Memory B cell (primary cell): ENCODE results near the gene DMRT3.

Experiments
- ATAC-seq: fragments of 150-1000 bp; cut with Tn5 transposase; 2 replicates; pipeline ENCODE4 v1.10.0; 2021; ENCODE audit warnings: low read depth, mild to moderate bottlenecking, moderate library complexity
- DNase-seq, 2 donors: peaks; one replicate each; pipeline ENCODE4 v3.0.0; 2022; ENCODE audit warnings: low spot score in 2 of 2
- H3K27ac Mint-ChIP-seq: one replicate; pipeline ENCODE4 v1.8.0; 2022; ENCODE audit warnings: mild to moderate bottlenecking, moderate library complexity, mixed read lengths
- H3K27me3 Mint-ChIP-seq: one replicate; pipeline ENCODE4 v1.8.0; 2022; ENCODE audit warnings: mixed read lengths
- H3K36me3 Mint-ChIP-seq: one replicate; pipeline ENCODE4 v1.8.0; 2022; ENCODE audit warnings: mild to moderate bottlenecking, mixed read lengths
- H3K4me1 Mint-ChIP-seq: one replicate; pipeline ENCODE4 v1.8.0; 2022; ENCODE audit warnings: mixed read lengths
- H3K4me3 Mint-ChIP-seq: one replicate; pipeline ENCODE4 v1.8.0; 2022; ENCODE audit warnings: mild to moderate bottlenecking, moderate library complexity, mixed read lengths
- H3K9me3 Mint-ChIP-seq: one replicate; pipeline ENCODE4 v1.8.0; 2022; ENCODE audit warnings: mixed read lengths

Gene DMRT3

DNA sequence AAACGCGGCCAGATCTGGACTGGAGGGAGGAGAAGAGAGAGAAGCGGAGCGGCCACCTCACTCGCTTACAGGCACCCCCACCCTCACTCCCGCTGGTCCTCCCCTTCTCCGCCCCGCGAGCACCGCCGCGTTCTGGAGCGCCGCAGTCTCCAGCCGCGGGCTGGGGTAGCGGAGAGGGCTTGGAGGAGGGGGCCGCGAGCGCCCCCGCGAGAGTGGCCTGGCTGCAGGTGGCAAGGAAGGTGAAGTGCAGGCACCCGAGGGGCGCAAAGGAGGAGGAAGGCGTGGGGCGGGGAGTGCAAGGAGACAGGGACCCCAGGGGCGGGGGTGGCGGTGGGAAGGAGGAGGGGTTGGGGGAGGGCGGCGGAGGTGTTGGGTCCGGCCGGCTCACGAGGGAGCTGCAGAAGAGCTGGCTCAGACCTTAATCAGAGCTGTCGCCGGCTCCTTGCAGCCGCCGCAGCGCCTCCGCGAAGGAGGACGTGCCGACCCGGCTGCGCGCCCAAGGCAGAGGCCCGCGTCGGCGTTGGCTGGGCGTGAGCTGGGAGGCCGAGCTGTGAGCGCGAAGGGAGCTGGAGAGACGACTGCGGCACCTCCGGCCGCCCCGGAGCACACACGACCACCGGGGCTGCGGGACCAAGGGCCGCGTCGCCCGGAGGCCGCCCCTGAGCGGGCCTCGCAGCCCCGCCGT, at the start of gene DMRT3:
TSS of gene DMRT3 (plus strand) at position 398 of the 685 bp plus-strand sequence. CDS start 347 bp downstream, outside the sequence.
- Mint-ChIP-seq H3K4me1 (no peaks in the 10 kb centered on the region), H3K9me3 (no peaks in the 10 kb centered on the region), H3K4me3 (peak within 1 kb of the TSS; percentile 41), H3K27ac (peak within 1 kb of the TSS; percentile 38), H3K27me3 (peaks cover 33% of the 10 kb centered on the region), H3K36me3 (no peaks in the 10 kb centered on the region)
- DNase-seq = no peak
- ATAC-seq = no peak

DNA sequence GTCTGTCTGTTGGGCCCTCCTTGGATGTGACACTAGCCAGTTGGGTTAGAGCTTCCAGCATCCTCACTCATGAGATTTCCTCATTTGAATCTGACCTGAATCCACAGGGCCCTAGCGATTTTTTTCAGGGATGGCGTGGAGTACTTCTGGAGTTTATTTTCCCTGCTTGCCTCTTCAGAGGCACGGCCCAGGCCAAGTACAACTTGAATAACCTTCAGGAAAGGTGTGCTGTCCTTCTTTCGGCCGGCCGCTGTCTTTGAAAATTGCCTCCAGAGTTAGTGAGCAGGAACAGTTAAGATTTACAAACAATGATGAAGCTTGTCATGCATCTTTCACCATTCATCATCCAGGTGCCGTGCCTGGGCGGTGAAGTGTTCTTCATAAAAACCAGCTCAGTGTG, 49.5 kb upstream of the DMRT3 start:
- Mint-ChIP-seq H3K9me3 (no peaks in the 10 kb centered on the region), H3K4me1 (no peaks in the 10 kb centered on the region)
- no peak for ATAC-seq

DNA sequence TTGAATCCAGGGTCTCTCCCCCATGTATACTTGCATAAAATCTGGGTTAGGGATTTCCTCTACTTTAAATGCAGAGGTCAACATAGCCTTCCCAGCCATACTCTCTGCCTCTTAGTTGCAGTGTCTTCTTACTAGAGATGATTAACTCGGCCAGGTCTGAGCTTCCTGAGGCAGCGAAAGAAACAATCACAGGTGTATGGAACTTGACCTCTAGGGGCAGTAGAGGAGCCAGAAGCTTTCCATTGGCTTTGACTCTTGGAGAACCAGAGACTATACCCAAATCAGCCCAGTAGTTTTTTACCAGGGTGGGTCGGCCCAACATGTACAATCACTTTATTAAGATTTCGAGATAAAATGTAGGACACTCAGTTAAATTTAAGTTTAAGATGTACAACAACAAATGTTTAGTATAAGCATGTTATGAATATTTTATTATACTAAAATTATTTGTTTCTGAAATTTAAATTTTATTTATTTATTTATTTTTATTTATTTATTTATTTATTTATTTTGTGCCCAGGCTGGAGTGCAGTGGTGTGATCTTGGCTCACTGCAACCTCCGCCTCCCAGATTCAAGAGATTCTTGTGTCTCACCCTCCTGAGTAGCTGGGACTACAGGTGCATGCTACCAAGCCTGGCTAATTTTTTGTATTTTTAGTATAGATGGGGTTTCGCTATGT, 48.0 kb upstream of the DMRT3 start:
- peaks cover 4% of the 10 kb centered on the region for H3K27me3 Mint-ChIP-seq
- H3K36me3 Mint-ChIP-seq = no peaks in the 10 kb centered on the region
- H3K9me3 Mint-ChIP-seq = no peaks in the 10 kb centered on the region
- no peak overlapping the region for H3K4me3 Mint-ChIP-seq
- no peaks in the 10 kb centered on the region for H3K4me1 Mint-ChIP-seq
- ATAC-seq = no peak
- no peak overlapping the region for H3K27ac Mint-ChIP-seq
- DNase-seq = no peak

More for the DNA sequence above, 49.5 kb upstream of the DMRT3 start:
- Mint-ChIP-seq H3K36me3 (no peaks in the 10 kb centered on the region), H3K4me3 (no peak overlapping the region), H3K27ac (no peak overlapping the region), H3K27me3 (peaks cover 6% of the 10 kb centered on the region)
- no peak for DNase-seq

DNA sequence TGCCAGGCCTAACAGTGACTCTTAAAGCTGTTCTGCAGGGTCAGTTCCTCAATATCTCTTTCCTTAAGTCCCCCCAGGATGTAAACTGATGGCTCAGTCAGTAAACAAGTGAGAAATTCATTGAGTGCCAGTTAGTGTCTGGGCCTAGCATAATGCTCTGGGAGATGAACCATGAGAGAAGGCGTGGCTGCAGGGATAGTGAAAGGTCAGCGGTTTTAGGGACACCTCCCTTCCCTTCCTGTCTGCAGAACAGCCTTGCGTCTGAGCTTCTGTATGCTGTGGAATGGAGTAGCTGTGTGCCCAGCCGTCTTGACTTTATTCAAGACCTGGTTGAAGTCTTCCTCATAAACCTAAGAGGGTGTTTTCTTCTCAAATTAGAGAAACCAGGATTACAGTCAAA, 46.7 kb upstream of the DMRT3 start:
- Mint-ChIP-seq H3K9me3 (no peaks in the 10 kb centered on the region), H3K4me1 (no peaks in the 10 kb centered on the region), H3K27ac (no peak overlapping the region), H3K4me3 (no peak overlapping the region), H3K36me3 (no peaks in the 10 kb centered on the region), H3K27me3 (peaks cover 5% of the 10 kb centered on the region)
- DNase-seq (no peak), ATAC-seq (no peak)

DNA sequence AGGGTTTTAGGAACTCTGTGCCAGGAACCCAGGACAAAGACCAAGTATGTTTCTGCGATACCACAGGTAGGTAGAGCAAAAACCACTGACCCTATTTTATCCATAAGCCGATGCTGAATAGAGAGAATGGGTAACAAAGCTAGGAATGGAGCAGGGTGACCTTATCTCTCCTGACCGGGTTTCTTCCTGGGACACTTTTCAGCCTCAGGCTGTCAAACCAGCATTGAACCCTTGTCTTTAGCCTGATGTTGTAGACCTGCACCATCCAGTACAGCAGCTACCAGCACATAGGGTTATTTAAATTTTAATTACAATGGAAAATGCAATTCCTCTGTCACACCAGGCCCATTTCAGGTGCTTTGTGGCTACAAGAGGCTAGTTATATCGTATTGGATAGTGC, 43.1 kb upstream of the DMRT3 start:
- peaks cover 2% of the 10 kb centered on the region for H3K36me3 Mint-ChIP-seq
- H3K9me3 Mint-ChIP-seq = peaks cover 7% of the 10 kb centered on the region
- H3K4me1 Mint-ChIP-seq = no peaks in the 10 kb centered on the region
- no peak for ATAC-seq
- peaks cover 11% of the 10 kb centered on the region for H3K27me3 Mint-ChIP-seq
- DNase-seq = no peak
- H3K27ac Mint-ChIP-seq = no peak overlapping the region
- H3K4me3 Mint-ChIP-seq = no peak overlapping the region

GRCh38 chr9:935348-935965, 41.0 kb upstream of the DMRT3 start:
- peaks cover 2% of the 10 kb centered on the region for H3K36me3 Mint-ChIP-seq
- H3K27ac Mint-ChIP-seq = no peak overlapping the region
- no peaks in the 10 kb centered on the region for H3K4me1 Mint-ChIP-seq

DNA sequence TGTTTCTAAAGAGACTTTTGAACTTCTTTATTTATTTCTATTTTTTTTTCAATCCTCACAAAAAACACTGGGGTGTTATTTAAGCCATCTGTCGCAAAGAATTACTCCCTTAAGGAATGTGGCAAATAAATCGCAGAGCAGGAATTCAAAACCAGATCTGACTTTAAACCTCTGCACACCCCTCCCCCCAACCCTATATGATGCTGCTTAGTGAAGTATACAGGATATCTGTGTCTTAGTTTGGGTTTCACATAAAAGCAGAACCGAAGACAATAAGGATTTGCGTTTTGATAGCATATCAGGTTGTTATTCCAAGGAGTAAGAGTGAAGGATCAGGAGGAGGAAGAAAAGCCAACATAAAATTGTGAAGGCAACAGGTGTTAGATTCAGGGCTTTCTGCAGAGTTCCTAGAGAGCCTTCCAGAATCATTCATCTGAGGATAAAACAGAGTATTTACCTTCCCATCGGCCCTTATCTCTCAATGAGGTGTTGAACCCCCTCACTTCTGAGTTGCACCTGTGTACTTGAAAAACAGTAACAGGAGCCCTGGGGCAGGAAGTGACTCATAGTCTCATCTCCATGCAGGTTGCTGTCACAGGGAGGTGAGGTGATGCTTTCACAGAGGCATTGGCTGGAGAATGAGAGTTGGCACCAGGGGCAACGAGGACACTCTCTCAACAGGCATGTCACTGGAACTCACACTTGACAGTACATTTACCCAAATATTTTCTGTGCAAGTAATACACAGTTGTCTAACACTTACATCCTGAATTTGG, 33.5 kb upstream of the DMRT3 start:
- DNase-seq = no peak
- no peaks in the 10 kb centered on the region for H3K4me1 Mint-ChIP-seq
- H3K27ac Mint-ChIP-seq = no peak overlapping the region
- H3K9me3 Mint-ChIP-seq = peaks cover 6% of the 10 kb centered on the region
- no peak overlapping the region for H3K4me3 Mint-ChIP-seq
- no peaks in the 10 kb centered on the region for H3K36me3 Mint-ChIP-seq
- peaks cover 10% of the 10 kb centered on the region for H3K27me3 Mint-ChIP-seq
- ATAC-seq = no peak

More at GRCh38 chr9:935348-935965, 41.0 kb upstream of the DMRT3 start:
- Mint-ChIP-seq H3K4me3 (no peak overlapping the region), H3K27me3 (peaks cover 16% of the 10 kb centered on the region), H3K9me3 (peaks cover 12% of the 10 kb centered on the region)
- no peak for ATAC-seq
- DNase-seq = no peak

DNA sequence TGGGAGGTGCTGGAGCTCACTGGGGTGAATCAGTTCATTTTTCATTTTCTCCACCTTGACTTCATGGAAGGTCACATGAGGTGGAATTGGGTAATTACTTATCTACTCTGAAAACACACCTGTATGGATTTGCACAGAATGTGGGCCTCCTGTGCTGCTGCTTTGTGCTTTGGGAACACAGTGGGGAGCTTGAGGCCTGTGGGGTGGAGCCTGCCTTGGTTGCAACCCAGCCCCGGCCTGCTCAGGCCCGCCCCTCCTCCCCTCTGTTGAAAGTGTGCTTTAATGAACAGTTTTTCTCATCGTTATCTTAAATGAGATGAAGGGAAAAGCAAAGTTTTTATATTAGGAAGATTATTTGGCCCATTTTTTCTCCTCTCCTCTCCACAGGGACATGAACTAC, 28.5 kb upstream of the DMRT3 start:
- no peak for DNase-seq
- no peaks in the 10 kb centered on the region for H3K36me3 Mint-ChIP-seq
- no peaks in the 10 kb centered on the region for H3K9me3 Mint-ChIP-seq
- no peak for ATAC-seq
- peaks cover 14% of the 10 kb centered on the region for H3K27me3 Mint-ChIP-seq
- no peak overlapping the region for H3K4me3 Mint-ChIP-seq
- H3K27ac Mint-ChIP-seq = no peak overlapping the region
- H3K4me1 Mint-ChIP-seq = peaks cover 2% of the 10 kb centered on the region

- Mint-ChIP-seq H3K27me3 (peaks cover 12% of the 10 kb centered on the region), H3K4me1 (peaks cover 2% of the 10 kb centered on the region), H3K27ac (no peak overlapping the region), H3K9me3 (no peaks in the 10 kb centered on the region), H3K4me3 (no peak overlapping the region), H3K36me3 (no peaks in the 10 kb centered on the region)
- DNase-seq = no peak
- no peak for ATAC-seq
Observed at GRCh38 chr9:948497-948896, 28.0 kb upstream of the DMRT3 start.

DNA sequence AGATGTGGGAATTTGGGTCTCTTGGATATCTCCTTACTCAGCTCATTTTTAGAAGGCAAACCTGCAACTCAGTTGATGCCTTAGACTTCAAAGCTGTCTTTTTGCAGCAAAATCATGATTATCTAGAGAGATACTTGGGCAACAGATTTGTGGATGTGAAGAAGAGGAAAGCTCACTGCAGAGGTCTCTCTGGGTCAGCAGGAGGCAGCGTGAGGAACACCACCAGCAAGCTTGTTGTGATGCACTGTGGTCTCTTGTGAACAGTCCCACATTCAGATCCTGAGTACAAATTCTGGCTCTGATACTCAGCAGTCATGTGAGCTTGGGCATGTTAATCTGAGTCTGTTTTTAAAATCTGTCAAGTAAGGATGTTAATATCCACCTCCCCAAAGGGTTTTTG, 26.3 kb upstream of the DMRT3 start:
- ATAC-seq (no peak), DNase-seq (no peak)
- no peak overlapping the region for H3K27ac Mint-ChIP-seq
- H3K36me3 Mint-ChIP-seq = no peaks in the 10 kb centered on the region
- peaks cover 2% of the 10 kb centered on the region for H3K4me1 Mint-ChIP-seq
- H3K4me3 Mint-ChIP-seq = no peak overlapping the region
- no peaks in the 10 kb centered on the region for H3K9me3 Mint-ChIP-seq
- H3K27me3 Mint-ChIP-seq = peaks cover 11% of the 10 kb centered on the region

GRCh38 chr9:952546-952945, 23.9 kb upstream of the DMRT3 start:
- Mint-ChIP-seq H3K9me3 (no peaks in the 10 kb centered on the region), H3K4me3 (no peak overlapping the region), H3K4me1 (peaks cover 2% of the 10 kb centered on the region), H3K27ac (no peak overlapping the region), H3K27me3 (peaks cover 11% of the 10 kb centered on the region), H3K36me3 (no peaks in the 10 kb centered on the region)
- ATAC-seq = no peak
- DNase-seq = no peak

DNA sequence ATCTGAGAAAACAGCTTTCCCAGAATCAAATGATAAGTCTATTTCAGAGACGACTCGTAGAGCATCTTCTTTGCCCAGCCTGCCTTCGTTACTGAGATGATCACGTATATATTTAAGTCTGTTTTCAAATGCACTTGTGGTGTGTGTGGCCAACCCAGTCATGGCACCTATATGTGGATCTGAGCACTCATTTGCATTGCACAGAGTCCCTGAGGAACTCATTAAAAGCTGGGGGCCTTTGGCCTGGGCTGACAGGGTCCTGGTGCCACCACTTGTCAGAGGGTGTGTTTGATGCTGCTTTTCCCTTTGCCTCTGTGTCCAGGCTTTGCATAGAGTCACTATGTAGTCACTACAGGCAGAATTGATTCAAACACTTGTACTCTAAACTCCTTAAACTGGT, 17.4 kb upstream of the DMRT3 start:
- no peak overlapping the region for H3K4me3 Mint-ChIP-seq
- no peak for ATAC-seq

GRCh38 chr9:959914-960313, 16.5 kb upstream of the DMRT3 start:
- DNase-seq (no peak), ATAC-seq (no peak)
- Mint-ChIP-seq H3K27me3 (peaks cover 20% of the 10 kb centered on the region), H3K4me1 (no peaks in the 10 kb centered on the region), H3K36me3 (no peaks in the 10 kb centered on the region), H3K9me3 (no peaks in the 10 kb centered on the region), H3K27ac (no peak overlapping the region), H3K4me3 (no peak overlapping the region)

More for the DNA sequence above, 17.4 kb upstream of the DMRT3 start:
- Mint-ChIP-seq H3K27ac (no peak overlapping the region), H3K9me3 (no peaks in the 10 kb centered on the region), H3K27me3 (peaks cover 16% of the 10 kb centered on the region), H3K4me1 (no peaks in the 10 kb centered on the region), H3K36me3 (no peaks in the 10 kb centered on the region)
- DNase-seq = no peak

- ATAC-seq (no peak), DNase-seq (no peak)
- H3K27ac Mint-ChIP-seq = no peak overlapping the region
- no peaks in the 10 kb centered on the region for H3K9me3 Mint-ChIP-seq
- H3K27me3 Mint-ChIP-seq = peaks cover 26% of the 10 kb centered on the region
- no peaks in the 10 kb centered on the region for H3K36me3 Mint-ChIP-seq
- H3K4me3 Mint-ChIP-seq = no peak overlapping the region
- H3K4me1 Mint-ChIP-seq = no peaks in the 10 kb centered on the region
Observed at GRCh38 chr9:962023-962422, 14.4 kb upstream of the DMRT3 start.
